Measurements from ENCODE around the gene ARAP3.

The ARAP3 gene

DNA sequence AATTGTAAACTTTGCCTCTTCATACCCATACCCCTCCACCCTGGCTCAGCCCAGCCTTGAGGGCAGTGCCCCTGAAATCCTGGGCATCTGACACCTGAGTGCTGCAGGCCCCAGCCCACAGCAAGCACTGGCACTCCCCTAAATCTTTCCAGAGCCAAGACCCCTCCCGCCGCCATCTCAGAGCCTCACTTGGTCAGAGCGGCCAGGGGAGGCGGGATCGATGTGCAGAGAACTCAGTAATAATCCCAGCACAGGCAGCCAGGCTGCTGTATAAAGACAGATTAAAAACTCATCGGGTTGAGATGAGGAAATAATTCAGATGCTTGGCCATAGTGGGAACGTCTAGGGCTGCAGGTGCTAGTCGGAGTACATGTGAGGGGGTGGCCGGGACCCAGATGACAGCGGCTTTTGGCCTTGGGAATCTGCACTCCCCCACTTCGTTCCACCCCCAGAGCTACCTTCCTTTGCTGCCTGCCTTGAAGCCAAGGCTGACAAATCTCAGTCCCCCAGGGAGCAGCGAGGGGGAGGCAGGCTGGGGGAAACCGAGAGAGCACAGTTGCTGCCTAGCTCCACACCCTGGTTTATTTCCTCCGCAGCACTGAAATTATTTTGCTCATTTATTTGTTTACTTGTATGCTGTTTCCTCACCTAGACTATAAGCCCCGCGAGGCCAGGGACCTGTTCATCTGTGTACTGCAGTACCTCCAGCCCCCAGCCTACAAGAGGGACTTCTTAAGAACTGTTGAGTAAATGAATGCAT, 19.5 kb upstream of the ARAP3 start:
- peak; percentile 70 for FAIRE-seq
- no peak for DNase-seq (ENCODE audit: insufficient read length, low spot score)

DNA sequence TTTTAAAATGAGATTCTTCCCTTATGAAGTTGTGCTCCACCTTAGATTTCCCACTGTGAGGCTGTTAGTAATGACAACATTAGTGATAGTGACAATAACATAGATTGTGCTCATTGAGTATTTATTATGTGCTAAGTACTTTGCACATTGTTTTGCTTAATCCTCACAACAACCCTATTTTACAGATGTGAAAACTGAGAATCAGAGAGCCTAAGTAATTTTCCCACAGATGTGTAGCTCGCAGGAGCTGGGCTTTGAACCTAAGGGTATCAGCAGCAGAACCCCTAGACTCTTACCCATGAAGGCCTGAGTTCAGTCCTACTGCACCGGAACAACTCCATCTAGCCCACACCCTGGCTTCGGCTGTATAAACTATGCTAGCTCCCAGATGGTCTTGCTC, 15.6 kb upstream of the ARAP3 start:
- no peak for DNase-seq (ENCODE audit: insufficient read length, low spot score)
- no peak for FAIRE-seq

DNA sequence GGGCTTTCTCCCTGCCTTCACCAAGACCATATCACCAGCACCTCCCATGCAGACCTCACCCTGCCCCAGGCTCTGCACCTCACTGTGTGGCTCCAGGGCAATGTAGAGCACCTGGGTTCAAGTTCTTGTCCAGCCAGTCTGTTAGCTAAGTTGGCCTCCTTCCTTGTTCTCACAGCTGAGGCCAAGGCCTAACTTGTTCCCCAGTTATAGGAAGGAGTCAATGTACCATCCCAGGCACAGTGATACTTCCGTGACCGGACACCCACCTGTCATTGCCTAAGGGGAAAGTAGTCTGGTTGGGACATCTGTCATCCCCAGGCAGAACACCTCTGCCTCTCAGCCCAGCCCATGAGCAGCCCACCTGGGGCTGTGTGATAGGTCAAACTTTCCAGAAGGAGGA, 14.4 kb upstream of the ARAP3 start:
- no peak for FAIRE-seq
- DNase-seq (ENCODE audit: insufficient read length, low spot score) = no peak

DNA sequence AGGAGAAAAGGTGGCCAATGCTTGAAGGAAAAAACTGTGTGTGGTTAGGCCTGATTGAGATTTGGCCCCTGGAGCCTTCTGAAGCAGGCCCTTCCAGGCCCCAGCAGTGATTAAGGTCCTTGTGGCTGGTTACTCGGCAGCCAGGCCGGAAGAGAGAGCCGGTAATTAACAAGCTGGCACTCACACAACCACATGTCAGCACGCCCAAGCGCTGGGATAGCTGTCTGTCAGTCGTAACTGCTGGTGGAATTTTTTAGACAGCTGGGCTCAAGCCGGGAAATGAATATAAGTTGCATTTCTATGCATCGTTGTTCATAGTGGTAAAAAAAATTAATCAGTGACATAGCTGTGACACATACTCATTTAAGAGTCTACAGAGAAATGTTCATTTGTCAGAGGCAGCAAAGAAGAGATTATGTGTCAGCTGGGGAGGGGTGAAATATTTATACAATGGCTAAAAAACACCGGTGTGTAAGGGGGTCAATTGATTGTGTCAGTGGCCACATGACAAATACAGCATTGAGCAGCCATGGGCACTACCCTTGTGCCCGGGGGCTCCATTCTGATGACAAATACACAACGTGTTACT, 13.7 kb upstream of the ARAP3 start:
- DNase-seq (ENCODE audit: insufficient read length, low spot score) (no peak), FAIRE-seq (no peak)

DNA sequence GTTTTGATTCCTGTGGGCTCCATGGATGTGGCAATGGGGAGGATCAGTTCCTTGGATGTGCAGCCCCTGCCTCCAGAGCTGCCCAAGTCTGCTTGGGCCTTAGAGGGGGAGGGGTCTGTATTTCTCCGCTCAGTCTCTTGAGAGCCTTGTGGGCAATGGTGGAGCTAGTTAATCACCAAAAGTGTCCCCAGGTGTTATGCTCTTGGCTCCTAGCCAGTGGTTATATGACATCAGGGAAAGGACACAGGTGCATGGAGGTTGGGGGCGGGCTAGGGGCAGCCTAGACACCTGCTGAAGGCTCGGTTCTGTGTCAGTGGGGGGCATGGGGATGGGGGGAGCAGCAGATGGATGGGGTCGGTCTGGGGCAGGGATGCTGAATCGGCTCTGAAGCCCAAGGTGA, 12.4 kb upstream of the ARAP3 start:
- no peak for DNase-seq (ENCODE audit: insufficient read length, low spot score)
- FAIRE-seq = no peak

DNA sequence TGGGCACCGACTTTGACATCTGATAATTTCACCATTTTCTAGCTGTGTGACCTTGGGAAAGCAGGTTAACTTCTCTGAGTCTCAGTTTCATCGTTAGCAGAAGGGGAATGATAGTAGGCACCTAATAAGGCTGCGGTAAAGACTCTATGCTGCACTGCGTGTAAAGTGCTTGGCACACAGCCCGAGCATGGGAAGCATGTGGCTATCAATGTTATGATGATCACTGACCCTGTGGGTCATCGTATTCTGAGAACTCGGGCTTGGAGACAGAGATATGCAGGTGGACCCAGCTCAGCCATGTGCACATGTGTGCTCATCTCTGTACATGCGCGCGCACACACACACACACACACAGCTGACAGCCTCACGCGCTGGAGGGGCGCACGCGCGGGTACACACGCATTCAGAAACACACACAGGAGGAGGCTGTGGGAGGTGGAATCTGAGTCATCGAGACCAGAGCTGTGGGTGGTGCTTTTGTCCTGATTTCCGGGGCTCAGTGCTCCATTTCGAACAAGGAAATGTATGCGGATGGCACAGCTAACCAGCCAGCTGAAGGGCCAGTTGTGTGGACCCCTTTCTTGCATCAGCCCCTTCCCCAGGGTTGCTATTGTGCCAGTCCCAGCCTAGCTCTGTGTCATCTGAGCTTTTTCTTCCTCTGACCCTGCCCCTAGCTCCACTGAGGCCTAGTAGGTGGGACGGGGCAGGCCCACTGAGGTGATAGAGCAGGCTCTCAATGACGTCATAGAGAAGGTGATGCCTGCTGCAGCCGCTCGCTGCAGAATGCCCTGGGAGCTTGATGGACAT, 11.1 kb upstream of the ARAP3 start:
- no peak for DNase-seq (ENCODE audit: insufficient read length, low spot score)
- FAIRE-seq = no peak

DNA sequence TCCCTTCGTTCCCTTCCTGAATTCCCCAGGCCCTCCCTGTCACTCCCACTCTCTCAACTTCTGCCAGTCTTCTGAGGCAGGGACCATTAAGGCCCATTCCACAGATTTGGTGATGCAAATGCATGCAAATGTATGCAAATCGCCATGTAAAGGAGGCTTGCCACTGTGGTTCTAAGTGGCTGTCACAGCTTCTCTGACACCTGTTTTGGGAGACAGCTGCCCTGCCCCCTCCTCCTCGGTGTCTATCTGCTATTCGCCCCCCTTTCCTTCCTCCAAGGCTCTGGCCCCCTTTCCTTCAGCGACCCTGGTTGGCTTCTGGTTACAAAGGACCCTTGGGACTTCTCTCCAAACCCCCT, 10.5 kb upstream of the ARAP3 start:
- FAIRE-seq (no peak), DNase-seq (ENCODE audit: insufficient read length, low spot score) (no peak)

DNA sequence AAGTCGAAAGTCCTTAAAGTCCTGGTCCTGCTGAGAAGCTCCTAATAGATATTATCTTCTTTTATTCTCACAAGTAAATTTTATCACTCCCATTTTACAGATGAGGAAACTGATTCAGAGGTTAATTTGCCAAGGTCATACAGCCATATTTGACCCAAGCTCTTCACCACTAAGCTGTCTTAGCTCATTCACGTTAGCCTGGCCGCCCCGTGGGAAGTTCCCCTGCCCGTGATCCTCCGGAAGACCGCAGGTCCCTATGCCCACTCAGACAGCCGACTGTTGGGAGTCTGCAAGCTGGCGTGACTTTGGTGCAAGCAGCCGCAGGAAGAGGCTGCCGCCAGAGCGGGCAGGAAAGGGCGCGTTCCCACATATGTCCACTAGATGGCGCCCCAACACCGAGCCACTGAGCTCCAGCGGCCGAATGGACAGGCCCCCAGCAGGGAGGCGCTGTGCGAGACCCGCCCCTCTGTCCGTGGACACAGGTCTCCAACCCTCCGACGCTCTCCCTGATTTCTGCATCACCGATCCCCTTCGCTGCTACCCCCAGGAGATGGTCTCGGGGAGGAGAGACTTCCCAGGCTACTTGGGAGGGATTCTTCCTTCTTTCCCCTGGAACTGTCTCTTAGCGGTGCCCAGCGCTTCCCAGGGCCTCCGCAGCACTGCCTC, 10.0 kb upstream of the ARAP3 start:
- FAIRE-seq = peak; percentile 57
- peak; percentile 82 for DNase-seq (ENCODE audit: insufficient read length, low spot score)

DNA sequence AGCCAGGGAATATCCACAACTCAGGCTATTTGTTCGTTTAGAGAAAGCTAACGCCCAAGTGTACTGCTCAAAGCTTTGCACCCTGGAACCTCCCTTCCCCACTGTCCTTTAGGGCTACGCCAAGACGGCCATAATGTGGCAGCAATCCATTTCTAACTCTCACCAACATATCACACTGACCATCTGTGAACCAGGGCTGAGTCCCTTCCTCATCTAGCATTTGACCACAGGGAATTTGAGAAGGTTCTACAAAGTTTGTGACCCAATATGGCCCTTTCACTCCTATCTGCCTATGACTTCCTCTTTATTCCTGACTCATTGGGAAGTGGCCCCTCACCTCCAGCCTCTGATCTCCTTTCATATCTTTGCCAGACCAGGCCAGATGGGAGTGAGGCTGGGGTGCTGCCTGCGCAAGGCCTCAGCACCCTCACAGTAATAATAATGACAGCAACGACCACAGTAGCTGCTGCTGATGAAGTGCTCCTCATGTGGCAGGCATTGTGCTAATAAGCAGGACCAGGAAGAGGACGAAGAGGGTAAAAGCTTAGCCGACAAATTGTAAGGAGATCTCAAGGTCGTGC, 9.3 kb upstream of the ARAP3 start:
- FAIRE-seq = no peak
- no peak for DNase-seq (ENCODE audit: insufficient read length, low spot score)

DNA sequence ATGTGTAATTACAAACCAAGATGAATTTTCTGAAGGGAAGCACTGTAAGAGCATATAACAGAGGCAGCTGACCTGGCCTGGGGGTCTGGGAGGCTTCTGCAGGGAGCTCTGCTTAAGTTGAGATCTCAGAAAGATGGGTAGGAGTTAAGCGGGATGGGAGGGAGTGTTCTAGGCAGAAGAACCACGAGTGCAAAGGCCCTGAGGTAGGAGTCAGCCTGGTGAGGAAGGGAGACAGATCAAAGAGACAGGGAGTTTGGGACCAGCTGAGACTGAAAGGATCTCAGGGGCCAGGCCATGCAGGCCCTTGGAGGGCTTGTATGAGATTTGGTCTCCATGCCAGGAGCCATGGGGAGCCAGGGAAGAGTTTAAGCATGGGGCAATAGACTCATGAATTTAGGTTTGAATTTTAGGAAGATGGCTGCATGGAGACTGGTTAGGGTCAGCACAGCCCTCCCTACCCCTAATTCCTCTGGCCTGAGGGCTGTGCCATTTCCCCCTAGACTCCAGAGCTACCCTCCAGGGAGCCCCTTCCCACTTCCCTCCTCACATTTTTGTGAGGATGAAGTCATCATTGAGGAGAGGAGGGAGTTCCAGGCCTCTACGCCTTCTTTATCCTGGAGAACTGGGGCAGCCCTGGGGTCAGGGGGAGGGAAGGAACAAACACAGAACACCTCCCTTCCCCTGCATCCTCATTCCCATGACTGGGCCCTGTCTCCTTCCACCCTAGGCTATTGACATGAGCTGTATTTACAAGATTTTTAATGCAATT, 4.8 kb upstream of the ARAP3 start:
- FAIRE-seq (no peak), DNase-seq (ENCODE audit: insufficient read length, low spot score) (no peak)

DNA sequence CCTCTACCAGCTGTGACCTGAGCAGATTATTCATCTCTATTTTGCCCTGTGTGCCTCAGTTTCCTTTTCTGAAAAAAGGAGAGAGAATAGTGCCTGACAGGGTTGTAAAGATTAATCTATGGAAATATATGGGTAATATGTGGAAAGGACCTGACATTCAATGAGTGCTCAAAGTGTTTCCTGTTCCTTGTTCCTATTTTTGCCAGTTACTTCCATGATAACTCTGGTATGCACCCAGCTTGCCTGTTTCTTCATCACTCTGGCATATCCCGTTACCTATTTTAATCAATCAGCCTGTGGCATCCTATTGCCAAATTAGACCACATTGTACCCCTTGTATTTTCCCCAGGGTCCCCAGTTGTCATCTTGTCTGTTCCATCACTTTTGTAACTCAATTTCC, 3.6 kb upstream of the ARAP3 start:
- DNase-seq (ENCODE audit: insufficient read length, low spot score) (no peak), FAIRE-seq (no peak)

DNA sequence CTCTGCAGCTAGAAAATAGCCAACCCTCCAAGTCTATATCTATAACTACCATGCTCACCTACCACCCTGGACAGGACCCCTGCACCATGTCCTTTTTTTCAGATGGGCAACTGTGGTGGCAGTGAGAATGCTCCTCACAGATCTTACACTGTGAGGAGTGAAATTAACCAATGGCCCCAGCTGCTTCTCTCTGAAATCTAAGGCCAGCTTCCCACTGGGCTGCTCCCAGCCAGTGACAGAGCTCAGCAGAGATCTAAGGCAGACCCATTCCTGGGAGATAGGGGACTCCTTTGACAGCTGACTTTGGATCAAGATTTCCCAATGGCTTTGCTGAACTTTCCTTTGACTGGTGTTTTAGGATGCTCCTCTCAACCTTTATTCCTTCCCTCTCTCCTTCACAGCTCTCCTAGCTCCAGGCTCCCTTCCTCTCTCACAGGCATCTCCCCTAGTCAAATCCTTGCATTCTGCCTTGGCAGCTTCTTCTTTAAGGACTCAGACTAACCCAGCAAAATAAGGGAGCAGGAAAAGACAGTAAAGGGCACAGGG, 1.6 kb upstream of the ARAP3 start:
- FAIRE-seq = no peak
- no peak for DNase-seq (ENCODE audit: insufficient read length, low spot score)

DNA sequence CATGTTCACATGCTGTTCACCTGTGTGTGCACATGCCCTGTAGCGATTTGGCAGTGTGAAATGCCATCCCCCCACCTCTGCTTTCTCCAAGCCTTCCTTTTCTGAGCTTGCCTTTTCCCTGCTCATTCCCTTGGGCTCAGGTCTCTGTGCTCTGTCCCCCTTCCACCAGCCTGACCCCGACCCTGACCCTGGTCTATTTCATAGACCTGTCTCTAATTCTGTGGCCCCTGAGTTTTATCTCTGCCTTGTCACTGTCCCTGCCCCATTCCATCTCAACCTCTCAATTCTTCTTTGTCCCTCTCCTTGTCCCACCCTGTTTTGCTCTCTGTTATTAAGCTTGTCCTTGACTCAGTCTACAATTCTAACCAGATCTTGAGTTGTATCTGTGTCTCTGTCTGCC, 735 bp downstream of the ARAP3 start:
- no peak for FAIRE-seq
- DNase-seq (ENCODE audit: insufficient read length, low spot score) = no peak

DNA sequence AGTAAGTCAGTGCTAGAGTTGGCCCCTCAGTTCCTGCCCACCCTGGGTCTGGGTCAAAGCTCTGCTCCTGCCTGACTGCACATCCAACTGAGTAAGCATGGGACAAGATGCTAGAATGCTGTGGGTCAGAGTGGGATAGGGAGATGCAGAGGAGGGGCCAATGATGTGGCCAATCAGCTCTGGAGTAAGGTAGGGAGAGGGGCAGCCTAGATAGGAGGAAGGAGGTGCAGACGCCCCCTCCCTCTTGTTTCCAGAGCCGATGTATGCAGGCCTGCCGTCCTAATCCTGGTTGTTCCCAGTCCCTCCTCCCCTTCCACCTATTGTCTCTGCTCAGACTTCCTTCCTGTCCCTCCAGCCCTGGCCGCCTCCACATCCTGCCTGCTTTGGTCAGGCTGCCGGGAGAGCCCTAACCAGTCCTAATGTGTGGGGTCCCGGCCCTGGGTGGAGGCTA, 1.3 kb downstream of the ARAP3 start:
- no peak for DNase-seq (ENCODE audit: insufficient read length, low spot score)
- FAIRE-seq = no peak

DNA sequence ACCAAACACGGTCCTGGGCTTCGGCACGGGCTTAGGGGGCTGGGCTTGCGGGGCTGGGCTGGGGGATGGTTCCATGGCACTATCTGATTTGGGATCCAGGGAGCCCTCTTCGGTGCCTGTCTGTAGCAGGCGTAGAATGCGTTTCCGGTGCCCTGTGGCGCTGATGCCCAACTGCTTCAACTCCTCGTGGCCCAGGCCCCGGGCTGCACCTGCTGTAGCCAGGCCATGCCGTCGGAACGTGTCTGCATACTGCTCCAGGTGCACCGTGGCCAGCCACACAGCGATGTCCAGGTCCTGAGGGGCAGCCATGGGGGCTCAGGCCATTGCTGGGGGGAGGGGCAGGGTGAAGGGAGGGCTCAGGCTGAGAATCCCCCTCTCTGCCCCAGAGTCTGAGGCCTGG, 1.9 kb downstream of the ARAP3 start:
- FAIRE-seq (no peak), DNase-seq (ENCODE audit: insufficient read length, low spot score) (no peak)

DNA sequence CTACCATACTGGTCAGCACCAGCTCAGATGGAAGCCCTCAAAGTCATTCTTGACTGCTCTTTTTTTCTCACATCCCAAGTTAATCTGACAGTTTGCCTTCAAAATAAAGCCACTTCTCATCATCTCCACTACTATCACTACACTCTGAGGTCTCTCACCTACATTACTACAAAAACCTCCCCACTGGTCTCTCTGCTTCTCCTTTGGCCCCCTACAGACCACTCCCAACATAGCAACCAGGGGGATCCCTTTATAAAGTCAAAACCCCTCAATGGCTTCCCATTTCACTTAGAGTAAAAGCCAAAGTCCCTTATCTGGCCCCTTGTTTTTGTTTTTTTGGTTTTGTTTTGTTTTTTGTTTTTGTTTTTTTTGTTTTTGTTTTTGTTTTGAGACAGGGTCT, 4.6 kb downstream of the ARAP3 start:
- no peak for FAIRE-seq
- DNase-seq (ENCODE audit: insufficient read length, low spot score) = no peak

DNA sequence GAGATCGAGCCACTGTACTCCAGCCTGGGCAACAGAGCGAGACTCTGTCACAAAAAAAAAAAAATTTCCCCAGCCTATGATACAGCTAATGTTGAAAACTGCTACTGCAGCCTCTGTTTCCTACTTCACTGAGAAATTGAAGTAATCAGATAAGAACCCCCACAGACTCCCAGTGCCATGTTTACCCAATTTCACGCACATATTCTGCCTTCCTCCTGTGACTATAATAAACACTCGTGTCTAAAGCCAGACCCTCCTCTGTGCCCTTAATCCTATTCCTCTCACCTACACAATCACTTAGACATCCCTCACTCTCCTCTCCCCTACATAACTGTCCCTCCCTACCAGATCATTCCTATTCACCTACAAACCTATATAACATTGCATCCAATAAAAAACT, 6.4 kb downstream of the ARAP3 start:
- no peak for FAIRE-seq
- DNase-seq (ENCODE audit: insufficient read length, low spot score) = no peak

DNA sequence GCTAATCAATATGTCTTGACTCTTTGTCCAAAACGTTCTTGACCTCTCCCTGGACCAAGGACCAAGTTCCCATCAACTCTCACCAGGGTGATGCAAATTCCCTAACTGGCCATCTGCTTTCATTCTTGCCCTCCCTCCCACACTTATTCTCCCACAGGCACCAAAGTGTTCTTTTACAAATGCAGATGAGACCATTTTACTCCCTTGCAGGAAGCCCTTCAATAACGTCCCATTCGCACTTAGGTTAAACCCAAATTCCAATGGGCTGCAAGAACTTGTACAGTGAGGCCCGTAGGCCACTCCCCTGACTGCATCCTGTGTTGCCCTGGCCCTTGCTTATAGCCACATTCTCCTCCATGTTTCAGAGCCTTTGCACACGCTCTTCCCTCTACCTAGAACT, 7.3 kb downstream of the ARAP3 start:
- no peak for FAIRE-seq
- no peak for DNase-seq (ENCODE audit: insufficient read length, low spot score)

DNA sequence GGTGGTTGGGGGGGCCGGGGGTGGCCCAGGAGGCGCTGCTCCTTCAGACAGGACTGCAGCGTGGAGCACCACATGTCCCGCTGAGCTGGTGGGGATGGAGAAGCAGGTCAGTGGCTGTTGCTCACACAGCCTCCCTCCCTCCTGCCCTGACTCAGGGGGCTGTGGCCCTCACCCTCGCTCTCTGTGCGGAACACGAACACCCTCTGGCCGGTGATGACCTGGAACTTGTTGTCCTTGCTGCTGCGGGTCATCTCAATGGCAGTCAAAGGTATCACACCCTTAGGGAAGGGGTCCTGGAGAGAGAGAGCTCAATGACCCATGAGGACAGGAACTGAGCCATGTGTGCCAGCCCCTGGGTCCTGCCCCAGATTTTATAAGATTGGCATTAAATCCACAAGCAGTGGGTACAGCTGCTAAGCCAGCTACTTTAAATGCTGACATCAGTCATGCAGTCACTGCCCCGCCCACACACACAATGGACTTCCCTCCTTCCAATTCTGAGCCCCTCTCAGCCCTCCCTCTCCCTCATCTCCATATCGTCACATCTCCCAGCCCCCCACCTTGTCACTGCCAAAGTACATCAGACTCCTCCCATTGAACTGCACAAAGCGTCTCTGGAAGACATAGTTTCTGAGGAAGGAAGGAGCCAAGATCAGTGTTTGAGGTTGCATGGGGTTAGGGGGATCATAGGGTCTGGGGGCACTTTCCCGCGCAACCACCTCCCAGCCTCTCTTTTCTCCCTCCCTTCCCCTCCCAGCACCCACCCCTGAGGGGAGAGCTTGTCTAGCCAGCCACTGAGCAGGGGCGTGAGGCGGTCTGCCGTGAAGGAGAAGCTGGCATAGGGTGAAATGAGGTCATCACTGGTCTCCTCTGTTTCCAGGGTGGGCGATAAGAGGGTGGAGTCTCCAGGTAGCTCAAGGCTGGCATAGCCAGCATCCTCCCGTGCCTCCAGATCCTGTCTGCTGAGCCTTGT, 8.9 kb downstream of the ARAP3 start:
- FAIRE-seq (no peak), DNase-seq (ENCODE audit: insufficient read length, low spot score) (no peak)

Measured in GM19239 (cell line).